ENCODE data around the gene MDK.

Gene MDK

GRCh38 chr11:46373787-46374740 lies 7.4 kb upstream of the MDK start:
- no peak for TF ChIP-seq NFIC (IDR thresholded peaks at IDR 0.05)

DNA sequence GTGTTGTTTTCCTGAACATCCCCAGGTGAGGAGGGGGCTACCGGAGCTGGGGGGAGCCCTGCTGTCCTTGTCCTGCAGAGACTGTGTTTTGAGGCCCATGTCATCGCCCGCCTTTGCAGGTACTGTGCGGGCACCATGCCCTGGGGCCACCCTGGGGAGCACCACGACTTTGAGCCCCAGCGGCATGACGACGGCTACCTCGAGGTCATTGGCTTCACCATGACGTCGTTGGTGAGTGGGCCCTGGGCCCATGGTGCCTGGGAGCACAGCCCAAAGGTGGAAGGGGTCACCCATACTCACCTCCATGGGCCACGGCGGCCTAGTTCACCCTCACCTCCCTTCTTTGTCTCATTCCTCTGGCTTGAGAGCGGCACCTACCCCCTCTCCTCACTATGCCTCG lies 6.7 kb upstream of the MDK start:
- no peak for TF ChIP-seq EP300 (IDR thresholded peaks at IDR 0.05; ENCODE audit: borderline replicate concordance)

GRCh38 chr11:46375392-46376101 lies 5.9 kb upstream of the MDK start:
- TF ChIP-seq YY1 (IDR thresholded peaks at IDR 0.05; ENCODE audit: low read depth), result no peak
- TF ChIP-seq TAF1 (IDR thresholded peaks at IDR 0.05; ENCODE audit: low read depth), result no peak
- no peak for TF ChIP-seq CREB1 (IDR thresholded peaks at IDR 0.05; ENCODE audit: low read depth)
- no peak for TF ChIP-seq EGR1 (IDR thresholded peaks at IDR 0.05)
- TF ChIP-seq REST (IDR thresholded peaks at IDR 0.05; ENCODE audit: low read depth), result no peak
- TF ChIP-seq TCF12 (IDR thresholded peaks at IDR 0.05; ENCODE audit: low read depth), result no peak
- no peak for TF ChIP-seq RAD21 (IDR thresholded peaks at IDR 0.05; ENCODE audit: low read depth)
- TF ChIP-seq FOXM1 (IDR thresholded peaks at IDR 0.05; ENCODE audit: borderline replicate concordance, low read depth), result no peak
- no peak for TF ChIP-seq TEAD4 (IDR thresholded peaks at IDR 0.05)
- TF ChIP-seq CEBPB (IDR thresholded peaks at IDR 0.05), result no peak
- no peak for TF ChIP-seq NFIC (IDR thresholded peaks at IDR 0.05)
- TF ChIP-seq, protein P1, sequence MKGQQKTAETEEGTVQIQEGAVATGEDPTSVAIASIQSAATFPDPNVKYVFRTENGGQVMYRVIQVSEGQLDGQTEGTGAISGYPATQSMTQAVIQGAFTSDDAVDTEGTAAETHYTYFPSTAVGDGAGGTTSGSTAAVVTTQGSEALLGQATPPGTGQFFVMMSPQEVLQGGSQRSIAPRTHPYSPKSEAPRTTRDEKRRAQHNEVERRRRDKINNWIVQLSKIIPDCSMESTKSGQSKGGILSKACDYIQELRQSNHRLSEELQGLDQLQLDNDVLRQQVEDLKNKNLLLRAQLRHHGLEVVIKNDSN (IDR thresholded peaks at IDR 0.05), result no peak
- no peak for TF ChIP-seq EP300 (IDR thresholded peaks at IDR 0.05; ENCODE audit: borderline replicate concordance)
- no peak for TF ChIP-seq MAX (IDR thresholded peaks at IDR 0.05)
- TF ChIP-seq ZBTB7A (IDR thresholded peaks at IDR 0.05; ENCODE audit: low read depth), result no peak

DNA sequence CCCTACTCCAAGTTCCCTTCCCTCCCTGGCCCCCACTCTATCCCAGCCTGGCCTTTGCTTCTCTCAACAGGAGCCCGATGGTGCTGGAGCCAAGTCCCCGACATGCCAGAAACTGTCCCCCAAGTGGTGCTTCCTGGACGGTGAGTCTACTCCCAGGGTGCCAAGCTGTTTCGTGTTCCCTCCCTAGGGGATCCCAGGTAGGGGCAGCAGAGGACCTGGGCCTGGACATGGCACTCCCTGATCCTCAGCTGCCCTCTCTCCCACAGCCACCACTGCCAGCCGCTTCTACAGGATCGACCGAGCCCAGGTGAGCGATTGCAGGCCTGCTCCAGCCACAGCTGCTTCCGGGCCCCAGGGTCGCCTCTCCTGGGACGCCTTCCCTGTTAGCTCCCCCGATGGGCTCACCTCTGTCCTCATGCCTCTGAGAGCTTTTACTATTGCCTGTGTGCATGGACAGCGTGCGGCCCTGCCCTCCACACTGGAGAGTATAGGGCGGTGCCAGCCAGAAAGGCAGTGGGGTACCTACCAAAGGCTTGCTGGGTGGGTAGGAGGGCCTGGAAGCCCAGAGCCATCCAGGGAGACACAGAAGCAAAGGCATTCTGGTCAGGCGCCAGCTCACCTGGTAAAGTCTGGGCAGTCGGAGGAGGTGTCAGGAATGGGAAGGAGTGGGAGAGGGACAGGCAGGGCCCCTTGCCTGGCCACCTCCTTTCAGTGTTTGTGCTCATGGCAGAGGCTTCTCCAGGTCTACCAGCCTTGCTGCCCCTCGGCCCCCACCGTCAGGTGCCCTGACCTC lies 5.0 kb upstream of the MDK start:
- TF ChIP-seq MAX (IDR thresholded peaks at IDR 0.05), result no peak
- no peak for TF ChIP-seq CREB1 (IDR thresholded peaks at IDR 0.05; ENCODE audit: low read depth)
- TF ChIP-seq, protein P1 (IDR thresholded peaks at IDR 0.05), result no peak
- TF ChIP-seq NFIC (IDR thresholded peaks at IDR 0.05), result no peak
- TF ChIP-seq ZBTB7A (IDR thresholded peaks at IDR 0.05; ENCODE audit: low read depth), result no peak
- no peak for TF ChIP-seq EP300 (IDR thresholded peaks at IDR 0.05; ENCODE audit: borderline replicate concordance)
- TF ChIP-seq RAD21 (IDR thresholded peaks at IDR 0.05; ENCODE audit: low read depth), result no peak
- TF ChIP-seq REST (IDR thresholded peaks at IDR 0.05; ENCODE audit: low read depth), result no peak
- no peak for TF ChIP-seq YY1 (IDR thresholded peaks at IDR 0.05; ENCODE audit: low read depth)
- no peak for TF ChIP-seq TAF1 (IDR thresholded peaks at IDR 0.05; ENCODE audit: low read depth)
- no peak for TF ChIP-seq TEAD4 (IDR thresholded peaks at IDR 0.05)
- no peak for TF ChIP-seq FOXM1 (IDR thresholded peaks at IDR 0.05; ENCODE audit: borderline replicate concordance, low read depth)

DNA sequence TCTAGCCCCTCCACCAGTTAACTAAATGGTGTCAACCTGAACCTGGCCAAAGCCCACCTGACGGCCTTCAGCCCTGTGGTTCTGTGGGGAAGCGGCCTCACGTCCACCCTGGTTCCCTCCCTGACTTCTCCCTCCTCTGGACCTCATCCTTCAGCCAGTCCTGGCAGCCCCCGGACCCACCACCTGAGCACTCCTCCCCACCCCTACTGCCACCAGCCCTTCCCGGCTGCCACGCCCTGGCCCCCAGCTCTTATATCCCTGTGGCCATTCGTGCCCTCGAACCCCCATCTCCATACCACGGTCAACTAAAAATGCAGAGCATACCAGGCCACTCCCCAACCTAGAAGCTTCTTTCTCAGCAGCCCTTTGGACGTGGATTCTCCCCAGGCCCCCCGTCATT lies 4.2 kb upstream of the MDK start:
- TF ChIP-seq REST (IDR thresholded peaks at IDR 0.05; ENCODE audit: low read depth) (no peak), ZBTB7A (IDR thresholded peaks at IDR 0.05; ENCODE audit: low read depth) (no peak), YY1 (IDR thresholded peaks at IDR 0.05; ENCODE audit: low read depth) (no peak)

Measured in Ishikawa (cell line).